A673 (cell line): ENCODE results near the gene CPNE1. TPM values are rescaled to one million over a fixed set of nuclear protein-coding genes. Genes with fewer than 3 reads are reported as not detected.

ENCODE experiments used
- BruUV-seq: library from RNA; stranded (reverse); fragments of 400-500 nt; replicated peaks from 2 replicates; lab custom pipeline; 2021; lab: Mats Ljungman, UMichigan
- CTCF ChIA-PET: fragments of 300-600 bp; sonication (Branson Sonifier 250); formaldehyde crosslinking; loops from one replicate; lab custom pipeline; 2022; ENCODE audit warnings: antibody characterized with exemption; lab: Charles Lee
- POLR2A ChIA-PET: fragments of 300-600 bp; sonication (Branson Sonifier 250); formaldehyde crosslinking; loops from one replicate; lab custom pipeline; 2022; ENCODE audit warnings: antibody characterized with exemption; ENCODE audit not compliant: low non-redundant PET; lab: Charles Lee
- DNase-seq: peaks from one replicate; pipeline ENCODE4 v3.0.0-alpha.2; 2015; ENCODE audit warnings: low spot score
- H3K27ac ChIP-seq: fragments of 200-600 bp; sonication (generic); 2 replicates; pipeline ENCODE4 v1.5.1; 2016; ENCODE audit warnings: mixed run types, low read depth, mild to moderate bottlenecking, mixed read lengths, antibody characterized with exemption, low read length; ENCODE audit not compliant: poor library complexity, severe bottlenecking
- H3K27me3 ChIP-seq: fragments of 200-600 bp; sonication (generic); replicated peaks from 2 replicates; pipeline ENCODE4 v1.6.1; 2017; ENCODE audit warnings: mixed run types, low read depth, mild to moderate bottlenecking, mixed read lengths, antibody characterized with exemption, low read length; ENCODE audit not compliant: insufficient read depth, poor library complexity
- H3K36me3 ChIP-seq: fragments of 200-600 bp; sonication (generic); 2 replicates; pipeline ENCODE4 v1.6.1; 2016; ENCODE audit warnings: mixed run types, mild to moderate bottlenecking, mixed read lengths, antibody characterized with exemption, low read length; ENCODE audit not compliant: insufficient read depth, poor library complexity, severe bottlenecking
- H3K4me1 ChIP-seq: fragments of 200-600 bp; sonication (generic); 2 replicates; pipeline ENCODE4 v1.6.1; 2017; ENCODE audit warnings: mixed run types, mild to moderate bottlenecking, mixed read lengths, antibody characterized with exemption, low read length; ENCODE audit not compliant: insufficient read depth, poor library complexity, severe bottlenecking
- H3K4me3 ChIP-seq: fragments of 200-600 bp; sonication (generic); 2 replicates; pipeline ENCODE4 v1.5.1; 2016; ENCODE audit warnings: low read depth, mixed run types, mild to moderate bottlenecking, mixed read lengths, low read length; ENCODE audit not compliant: poor library complexity, severe bottlenecking
- H3K9me3 ChIP-seq: fragments of 200-600 bp; sonication (generic); 2 replicates; pipeline ENCODE4 v1.6.1; 2016; ENCODE audit warnings: mixed run types, low read depth, mild to moderate bottlenecking, mixed read lengths, antibody characterized with exemption, low read length; ENCODE audit not compliant: poor library complexity, severe bottlenecking
- EZH2 ChIP-seq: fragments of 200-600 bp; sonication (generic); IDR thresholded peaks from 2 replicates; pipeline ENCODE4 v1.6.1; 2017; ENCODE audit warnings: borderline replicate concordance, low read depth, mild to moderate bottlenecking, mixed read lengths, antibody characterized with exemption, low read length; ENCODE audit not compliant: poor library complexity, severe bottlenecking
- intact Hi-C: fragments of 100-400 bp; cut with micrococcal nuclease; formaldehyde crosslinking; loops from one replicate; pipeline ENCODE4 v1.10.0; 2022; ENCODE audit not compliant: unreplicated experiment
- total RNA-seq: library from RNA; stranded (reverse); gene quantifications from 2 replicates; pipeline ENCODE4 v1.2.3, GENCODE V29; 2021
- TF ChIP-seq, protein P1 (sequence below): fragments of 300-800, 200-600 bp; sonication (generic); conservative IDR thresholded peaks from 2 replicates; pipeline ENCODE4 v1.5.1; 2017; ENCODE audit warnings: low read depth, mild to moderate bottlenecking, antibody characterized with exemption, low read length, moderate library complexity, mixed read lengths

CPNE1 gene
- total RNA-seq, 1 experiment from 2014 or later, result 273 TPM

DNA sequence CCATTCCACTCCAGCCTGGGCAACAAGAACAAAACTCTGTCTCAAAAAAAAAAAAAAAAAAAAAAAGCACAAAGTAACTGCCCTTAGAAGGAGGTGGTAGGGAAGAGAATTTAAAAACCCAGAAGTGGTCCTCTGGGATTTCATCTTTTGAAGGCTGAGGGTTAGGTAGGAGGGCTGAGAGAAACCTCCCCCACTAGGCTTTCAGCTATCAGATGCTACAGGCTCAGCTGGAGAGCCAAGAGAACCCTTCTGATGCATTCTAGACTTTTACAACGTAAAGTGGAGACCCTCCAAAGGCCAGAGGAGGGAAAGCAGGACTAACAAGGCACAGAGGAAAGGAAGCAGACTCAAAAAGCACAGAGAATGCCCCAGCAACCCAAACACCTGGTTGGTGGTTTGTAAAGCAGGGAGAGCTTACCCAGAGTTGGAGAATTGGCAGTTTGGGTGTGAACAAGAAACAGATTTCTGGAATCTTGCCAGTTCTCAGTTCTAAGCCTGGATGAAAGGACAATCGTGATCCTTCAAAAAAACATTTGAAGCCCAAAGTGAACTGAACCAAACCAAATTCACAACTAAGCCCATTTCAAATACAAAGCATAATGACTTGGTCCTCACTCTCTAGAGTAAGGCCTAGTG lies 72.2 kb downstream of the CPNE1 start:
- no TSS peak for BruUV-seq
- peak; percentile 31 for DNase-seq
- H3K27ac ChIP-seq, result no peak overlapping the region
- H3K4me3 ChIP-seq, result no peak overlapping the region
- ChIA-PET POLR2A (no interaction called here), CTCF (no interaction called here)
- TF ChIP-seq EZH2, result no peak
- TF ChIP-seq, protein P1, sequence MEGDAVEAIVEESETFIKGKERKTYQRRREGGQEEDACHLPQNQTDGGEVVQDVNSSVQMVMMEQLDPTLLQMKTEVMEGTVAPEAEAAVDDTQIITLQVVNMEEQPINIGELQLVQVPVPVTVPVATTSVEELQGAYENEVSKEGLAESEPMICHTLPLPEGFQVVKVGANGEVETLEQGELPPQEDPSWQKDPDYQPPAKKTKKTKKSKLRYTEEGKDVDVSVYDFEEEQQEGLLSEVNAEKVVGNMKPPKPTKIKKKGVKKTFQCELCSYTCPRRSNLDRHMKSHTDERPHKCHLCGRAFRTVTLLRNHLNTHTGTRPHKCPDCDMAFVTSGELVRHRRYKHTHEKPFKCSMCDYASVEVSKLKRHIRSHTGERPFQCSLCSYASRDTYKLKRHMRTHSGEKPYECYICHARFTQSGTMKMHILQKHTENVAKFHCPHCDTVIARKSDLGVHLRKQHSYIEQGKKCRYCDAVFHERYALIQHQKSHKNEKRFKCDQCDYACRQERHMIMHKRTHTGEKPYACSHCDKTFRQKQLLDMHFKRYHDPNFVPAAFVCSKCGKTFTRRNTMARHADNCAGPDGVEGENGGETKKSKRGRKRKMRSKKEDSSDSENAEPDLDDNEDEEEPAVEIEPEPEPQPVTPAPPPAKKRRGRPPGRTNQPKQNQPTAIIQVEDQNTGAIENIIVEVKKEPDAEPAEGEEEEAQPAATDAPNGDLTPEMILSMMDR, result no peak
- intact Hi-C loops, result no loop called here
- H3K9me3 ChIP-seq, result no peaks in the 10 kb centered on the region
- no peaks in the 10 kb centered on the region for H3K4me1 ChIP-seq
- no peaks in the 10 kb centered on the region for H3K36me3 ChIP-seq
- no peaks in the 10 kb centered on the region for H3K27me3 ChIP-seq

DNA sequence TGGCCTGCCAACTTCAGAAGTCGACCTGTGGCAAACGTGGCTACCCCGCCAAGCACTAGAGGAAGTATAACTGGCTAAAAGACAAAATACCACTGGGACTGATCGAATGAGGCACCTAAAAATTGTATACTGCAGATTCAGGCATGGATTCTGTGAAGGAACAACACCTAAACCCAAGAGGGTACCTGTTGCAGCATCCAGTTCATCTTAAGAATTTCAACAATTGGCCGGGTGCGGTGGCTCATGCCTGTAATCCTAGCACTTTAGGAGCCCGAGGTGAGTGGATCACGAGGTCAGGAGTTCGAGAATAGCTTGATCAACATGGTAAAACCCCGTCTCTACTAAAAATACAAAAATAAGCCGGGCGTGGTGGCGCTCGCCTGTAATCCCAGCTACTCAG lies 76.3 kb downstream of the CPNE1 start:
- H3K27me3 ChIP-seq, result no peaks in the 10 kb centered on the region
- H3K4me1 ChIP-seq, result no peaks in the 10 kb centered on the region
- TF ChIP-seq, protein P1, result no peak
- no peak for TF ChIP-seq EZH2
- no peak for DNase-seq
- H3K27ac ChIP-seq, result no peak overlapping the region
- intact Hi-C loops, result no loop called here
- CTCF ChIA-PET, result interaction anchor here (0.6 to 0.7 kb wide), 2 partner anchors 244 to 622 kb away, joined by 4 read pairs; no protein-coding TSS in a partner anchor
- no peak overlapping the region for H3K4me3 ChIP-seq
- H3K36me3 ChIP-seq, result no peaks in the 10 kb centered on the region
- BruUV-seq, result no TSS peak
- no peaks in the 10 kb centered on the region for H3K9me3 ChIP-seq
- POLR2A ChIA-PET, result no interaction called here

DNA sequence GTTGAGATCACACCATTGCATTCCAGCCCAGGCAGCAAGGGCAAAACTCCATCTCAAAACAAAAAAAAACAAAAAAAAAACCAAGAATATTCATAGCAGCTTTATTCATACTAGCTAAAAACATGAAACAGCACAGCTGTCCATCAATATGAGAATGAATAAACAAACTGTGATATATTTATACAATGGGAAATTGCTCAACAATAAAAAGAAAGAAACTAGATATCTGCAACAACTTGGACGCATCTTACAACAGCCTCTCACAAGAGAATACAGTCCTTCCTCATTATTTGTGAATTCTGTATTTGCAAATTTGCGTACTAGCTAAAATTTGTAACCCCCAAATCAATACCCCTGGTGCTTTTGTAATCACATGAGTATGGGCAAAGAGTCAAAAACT lies 77.3 kb downstream of the CPNE1 start:
- CTCF ChIA-PET, result no interaction called here
- no peak for TF ChIP-seq EZH2
- TF ChIP-seq, protein P1, result no peak
- no peak overlapping the region for H3K27ac ChIP-seq

More for the DNA sequence above, 77.3 kb downstream of the CPNE1 start:
- no TSS peak for BruUV-seq
- no peaks in the 10 kb centered on the region for H3K4me1 ChIP-seq
- no peaks in the 10 kb centered on the region for H3K27me3 ChIP-seq
- POLR2A ChIA-PET, result no interaction called here
- no peak for DNase-seq
- no peaks in the 10 kb centered on the region for H3K9me3 ChIP-seq
- intact Hi-C loops, result no loop called here
- H3K4me3 ChIP-seq, result no peak overlapping the region
- no peaks in the 10 kb centered on the region for H3K36me3 ChIP-seq
